Right lobe of liver (tissue), 6 donors: ENCODE data around the gene NLGN1. TPM values are rescaled to one million over a fixed set of nuclear protein-coding genes. Genes with fewer than 3 reads are reported as not detected.

Experiments
- ATAC-seq, 4 donors: fragments of 200-7000 bp; cut with Tn5 transposase; one replicate each; pipeline ENCODE4 v1.9.1; 2020; ENCODE audit warnings: mild to moderate bottlenecking in 4 of 4, moderate library complexity in 4 of 4
- DNase-seq, 3 donors: peaks; one replicate each; pipeline ENCODE4 v3.0.0-alpha.2; 2020
- H3K27ac ChIP-seq, 3 donors: fragments of 200-600 bp; one replicate each; pipeline ENCODE4 v1.8.0; 2022
- H3K27me3 ChIP-seq, 2 donors: fragments of 200-600 bp; one replicate each; pipeline ENCODE4 v1.8.0; 2022
- H3K36me3 ChIP-seq, 4 donors: fragments of 200-600 bp; sonication (generic) in 1 of 4; one replicate each; pipeline versions ENCODE4 v1.5.1 to v1.8.0; 2017 to 2022; ENCODE audit warnings: control low read depth in 1 of 4
- H3K4me1 ChIP-seq, 4 donors: fragments of 200-600 bp; sonication (generic) in 1 of 4; one replicate each; pipeline versions ENCODE4 v1.5.1 to v1.8.0; 2017 to 2022; ENCODE audit warnings: control low read depth in 1 of 4
- H3K4me3 ChIP-seq, 3 donors: fragments of 200-600 bp; one replicate each; pipeline ENCODE4 v1.8.0; 2022
- H3K9me3 ChIP-seq, 4 donors: fragments of 200-600 bp; sonication (generic) in 1 of 4; one replicate each; pipeline versions ENCODE4 v1.5.1 to v1.8.0; 2017 to 2022; ENCODE audit warnings: control low read depth in 1 of 4
- POLR2A ChIP-seq: fragments of 450-650 bp; IDR thresholded peaks from one replicate; pipeline ENCODE4 v1.6.1; 2017; ENCODE audit warnings: antibody characterized with exemption, mild to moderate bottlenecking
- WGBS: methylation state at CpG from one replicate; pipeline ENCODE4 v1.1.6; 2018; ENCODE audit warnings: low coverage, low lambda C conversion rate; ENCODE audit not compliant: insufficient coverage; ENCODE audit errors: missing lambda C conversion rate; 5-methylcytosine and 5-hydroxymethylcytosine counted together
- intact Hi-C, 2 donors: fragments of 100-400 bp; cut with DNase I; formaldehyde crosslinking; loops; one replicate each; pipeline versions ENCODE4 v1.11.2 to v1.14.1; 2022
- total RNA-seq, 6 experiments: library from RNA; depleted of rRNA in 2 of 6; stranded (reverse); fragments of >200 nt in 2 of 6; fragmentation: NEBNext Ultra II Directional in 3 of 6; extraction: Animal tissue kit (Norgen Biotek cat#: 25700) in 3 of 6; gene quantifications; one replicate each; pipeline versions ENCODE4 v1.1.0 to v1.2.4, GENCODE V29; 2016 to 2023
- TF ChIP-seq, protein P1 (sequence below), 4 donors: fragments of 200-600 bp in 3 of 4; fragments of 450-650 bp in 1 of 4; IDR thresholded peaks; one replicate each; pipeline versions ENCODE4 v1.5.1 to v1.8.0; 2016 to 2022; ENCODE audit warnings: antibody characterized with exemption in 4 of 4, mild to moderate bottlenecking in 2 of 4
- donor health status: DM: no; HTN: yes; CAD: no.
- donor health status: DM: no; HTN: no; CAD: no.
- donor health status: DM: no; HTN: no; CAD: no.
- donor health status: DM: no; HTN: yes; CAD: no.
- donor health status: DM: no; HTN: yes; CAD: no.

NLGN1 gene
- total RNA-seq, 6 experiments from 2014 or later = 0.02 to 0.12 TPM; not detected in 4

DNA sequence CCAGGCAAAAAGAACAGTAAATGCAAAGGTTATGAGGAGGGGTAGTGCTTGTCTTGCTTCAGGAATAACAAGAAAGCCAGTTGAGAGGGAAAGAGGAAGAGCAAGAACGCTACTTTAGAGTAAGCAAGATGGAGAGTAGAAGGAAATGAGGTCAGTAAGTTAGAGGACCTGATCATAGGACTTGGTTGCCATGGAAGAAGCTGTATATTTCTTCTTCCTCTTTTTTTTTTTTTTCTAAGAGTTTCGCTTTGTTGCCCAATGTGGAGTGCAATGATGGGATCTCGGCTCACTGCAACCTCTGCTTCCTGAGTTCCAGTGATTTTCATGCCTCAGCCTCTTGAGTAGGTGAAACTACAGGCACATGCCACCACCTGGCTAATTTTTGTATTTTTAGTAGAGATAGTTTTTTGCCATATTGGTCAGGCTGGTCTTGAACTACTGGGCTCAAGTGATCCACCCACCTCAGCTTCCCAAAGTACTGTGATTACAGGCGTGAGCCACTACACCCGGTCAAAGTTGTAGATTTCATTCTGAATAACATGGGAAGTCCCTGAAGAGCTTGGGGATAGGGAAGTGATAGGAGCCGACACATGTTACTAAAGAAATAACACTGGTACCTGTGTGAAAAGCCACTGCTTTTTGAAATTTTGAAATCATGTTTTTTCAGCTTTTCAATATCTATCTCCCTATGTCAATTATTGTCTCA is 933.7 kb downstream of the NLGN1 start:
- no peaks in the 10 kb centered on the region for H3K27me3 ChIP-seq
- H3K4me3 ChIP-seq = no peak overlapping the region
- no peaks in the 10 kb centered on the region for H3K36me3 ChIP-seq
- no peaks in the 10 kb centered on the region for H3K9me3 ChIP-seq
- no peak for DNase-seq
- H3K4me1 ChIP-seq = no peaks in the 10 kb centered on the region
- WGBS = 51% methylated on average over 5 of the region's 6 CpGs
- no peak for TF ChIP-seq POLR2A
- TF ChIP-seq, protein P1, sequence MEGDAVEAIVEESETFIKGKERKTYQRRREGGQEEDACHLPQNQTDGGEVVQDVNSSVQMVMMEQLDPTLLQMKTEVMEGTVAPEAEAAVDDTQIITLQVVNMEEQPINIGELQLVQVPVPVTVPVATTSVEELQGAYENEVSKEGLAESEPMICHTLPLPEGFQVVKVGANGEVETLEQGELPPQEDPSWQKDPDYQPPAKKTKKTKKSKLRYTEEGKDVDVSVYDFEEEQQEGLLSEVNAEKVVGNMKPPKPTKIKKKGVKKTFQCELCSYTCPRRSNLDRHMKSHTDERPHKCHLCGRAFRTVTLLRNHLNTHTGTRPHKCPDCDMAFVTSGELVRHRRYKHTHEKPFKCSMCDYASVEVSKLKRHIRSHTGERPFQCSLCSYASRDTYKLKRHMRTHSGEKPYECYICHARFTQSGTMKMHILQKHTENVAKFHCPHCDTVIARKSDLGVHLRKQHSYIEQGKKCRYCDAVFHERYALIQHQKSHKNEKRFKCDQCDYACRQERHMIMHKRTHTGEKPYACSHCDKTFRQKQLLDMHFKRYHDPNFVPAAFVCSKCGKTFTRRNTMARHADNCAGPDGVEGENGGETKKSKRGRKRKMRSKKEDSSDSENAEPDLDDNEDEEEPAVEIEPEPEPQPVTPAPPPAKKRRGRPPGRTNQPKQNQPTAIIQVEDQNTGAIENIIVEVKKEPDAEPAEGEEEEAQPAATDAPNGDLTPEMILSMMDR (IDR thresholded peaks at IDR 0.05) = no peak
- intact Hi-C loops = no loop called here
- peak; percentile 36 to 72 (median 56) for ATAC-seq
- H3K27ac ChIP-seq = peak overlapping the region in 1 of 3 donors; percentile 16

DNA sequence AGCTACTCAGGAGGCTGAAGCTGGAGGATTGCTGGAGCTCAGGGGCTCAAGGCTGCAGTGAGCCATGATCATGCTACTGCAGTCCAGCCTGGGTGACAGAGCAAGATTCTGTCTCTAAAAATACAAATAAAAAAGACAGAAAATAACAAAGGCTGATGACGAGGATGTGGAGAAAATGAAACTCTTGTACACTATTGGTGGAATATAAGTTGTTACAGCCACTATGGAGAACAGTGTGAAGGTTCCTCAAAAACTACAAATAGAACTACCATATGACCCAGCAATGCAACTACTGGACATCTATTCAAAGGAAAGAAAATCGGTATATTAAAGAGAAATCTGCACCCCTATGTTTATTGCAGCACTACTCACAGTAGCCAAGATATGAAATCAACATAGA is 934.8 kb downstream of the NLGN1 start:
- no peaks in the 10 kb centered on the region for H3K4me1 ChIP-seq
- DNase-seq = no peak
- no peaks in the 10 kb centered on the region for H3K9me3 ChIP-seq
- no peaks in the 10 kb centered on the region for H3K27me3 ChIP-seq
- H3K4me3 ChIP-seq = no peak overlapping the region
- intact Hi-C loops = no loop called here
- no peak overlapping the region for H3K27ac ChIP-seq
- TF ChIP-seq, protein P1 (IDR thresholded peaks at IDR 0.05) = no peak
- TF ChIP-seq POLR2A = no peak
- H3K36me3 ChIP-seq = no peaks in the 10 kb centered on the region
- WGBS = 33% methylated on average over 2 of the region's 2 CpGs
- peak in 1 of 4 donors; percentile 22 for ATAC-seq

DNA sequence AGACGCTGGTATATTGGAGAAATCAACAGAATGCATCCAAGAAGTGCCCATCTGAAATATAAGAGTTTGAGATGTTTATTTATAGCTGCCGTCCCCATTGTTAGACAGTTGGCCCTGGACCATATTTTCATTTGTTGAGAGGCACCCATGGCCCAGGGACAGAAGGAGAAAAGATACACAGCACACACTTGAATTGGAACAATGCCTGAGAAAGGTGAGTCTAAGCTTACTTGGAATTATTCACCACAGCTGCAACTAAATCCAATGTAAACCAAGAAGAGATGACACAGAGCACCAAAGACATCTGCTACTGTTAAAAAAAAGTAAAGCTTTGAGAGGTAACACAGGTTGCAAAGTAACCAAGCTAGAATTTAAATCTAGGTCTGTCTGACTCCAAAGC is 936.1 kb downstream of the NLGN1 start:
- intact Hi-C loops = no loop called here
- ATAC-seq (no peak), DNase-seq (no peak)
- no peak for TF ChIP-seq POLR2A
- TF ChIP-seq, protein P1 (IDR thresholded peaks at IDR 0.05) = no peak
- no peak overlapping the region for H3K4me3 ChIP-seq
- 62% methylated on average over 2 of the region's 2 CpGs for WGBS
- H3K9me3 ChIP-seq = no peaks in the 10 kb centered on the region
- H3K27me3 ChIP-seq = no peaks in the 10 kb centered on the region
- no peaks in the 10 kb centered on the region for H3K4me1 ChIP-seq
- H3K36me3 ChIP-seq = no peaks in the 10 kb centered on the region
- no peak overlapping the region for H3K27ac ChIP-seq

DNA sequence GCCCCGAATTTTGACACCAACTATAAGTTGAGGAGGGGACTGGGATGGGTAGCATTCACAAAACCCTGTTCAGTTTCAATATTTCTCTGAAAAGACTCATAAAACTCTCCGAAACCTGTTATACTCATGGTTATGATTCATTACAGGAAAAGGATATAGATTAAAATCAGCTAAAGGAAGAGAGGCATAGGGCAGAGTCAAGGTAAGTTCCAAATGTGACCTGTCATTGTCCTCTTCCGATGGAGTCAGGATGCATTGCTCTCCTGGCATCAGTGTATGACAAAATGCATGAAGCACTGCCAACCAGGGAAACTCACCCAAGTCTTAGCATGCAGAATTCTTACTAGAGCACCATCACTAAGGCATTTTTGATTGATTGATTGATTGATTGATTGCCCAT is 936.6 kb downstream of the NLGN1 start:
- no peaks in the 10 kb centered on the region for H3K4me1 ChIP-seq
- TF ChIP-seq, protein P1 (IDR thresholded peaks at IDR 0.05) = no peak
- no peak for TF ChIP-seq POLR2A
- intact Hi-C loops = no loop called here

More for the DNA sequence above, 936.6 kb downstream of the NLGN1 start:
- no peak overlapping the region for H3K4me3 ChIP-seq
- DNase-seq (no peak), ATAC-seq (no peak)
- H3K9me3 ChIP-seq = no peaks in the 10 kb centered on the region
- 65% methylated on average over 3 of the region's 3 CpGs for WGBS
- H3K27ac ChIP-seq = no peak overlapping the region
- no peaks in the 10 kb centered on the region for H3K36me3 ChIP-seq
- H3K27me3 ChIP-seq = no peaks in the 10 kb centered on the region
